GM12878 (cell line): ENCODE measurements around the gene LRP5. TPM values are rescaled to one million over a fixed set of nuclear protein-coding genes. Genes with fewer than 3 reads are reported as not detected.

Experiments
- ATF3 ChIP-seq: IDR thresholded peaks from 2 replicates; pipeline ENCODE4 v1.6.1; 2011; ENCODE audit warnings: low read depth, mild to moderate bottlenecking, low read length, moderate library complexity, borderline replicate concordance; ENCODE audit errors: extremely low read depth
- BRCA1 ChIP-seq: IDR thresholded peaks from 2 replicates; pipeline ENCODE4 v1.6.1; 2011; ENCODE audit warnings: low read depth, low read length, improper control_type of control experiment
- CBX5 ChIP-seq: sonication (generic); IDR thresholded peaks from 2 replicates; pipeline ENCODE4 v1.6.1; 2016; ENCODE audit warnings: low read depth, moderate library complexity, mild to moderate bottlenecking, inconsistent platforms
- CHD2 ChIP-seq: IDR thresholded peaks from 2 replicates; pipeline ENCODE4 v1.6.1; 2011; ENCODE audit warnings: low read depth, low read length, improper control_type of control experiment, borderline replicate concordance
- GATAD2B ChIP-seq: fragments of 450-650 bp; conservative IDR thresholded peaks from 2 replicates; pipeline ENCODE4 v1.6.1; 2017; ENCODE audit warnings: low read depth, mild to moderate bottlenecking, moderate library complexity
- MYC ChIP-seq: IDR thresholded peaks from 2 replicates; pipeline ENCODE4 v1.6.1; 2011; ENCODE audit warnings: mild to moderate bottlenecking, low read length, moderate library complexity, inconsistent platforms; ENCODE audit not compliant: insufficient read depth, insufficient replicate concordance, insufficient read length, severe bottlenecking
- NFYB ChIP-seq: IDR thresholded peaks from 2 replicates; pipeline ENCODE4 v1.6.1; 2011; ENCODE audit warnings: low read depth, mild to moderate bottlenecking, low read length, improper control_type of control experiment, moderate library complexity; ENCODE audit not compliant: insufficient read depth
- POLR2AphosphoS5 ChIP-seq: IDR thresholded peaks from 2 replicates; pipeline ENCODE4 v1.6.1; 2011; ENCODE audit warnings: mild to moderate bottlenecking, low read length, inconsistent platforms
- RUNX3 ChIP-seq: IDR thresholded peaks from 2 replicates; pipeline ENCODE4 v1.6.1; 2012; ENCODE audit warnings: low read length, inconsistent platforms
- SKIL ChIP-seq: fragments of 450-650 bp; IDR thresholded peaks from 2 replicates; pipeline ENCODE4 v1.6.1; 2017; ENCODE audit warnings: mild to moderate bottlenecking, low read depth, inconsistent platforms; ENCODE audit not compliant: poor library complexity, severe bottlenecking
- SUPT20H ChIP-seq: IDR thresholded peaks from 2 replicates; pipeline ENCODE4 v1.6.1; 2011; ENCODE audit warnings: low read depth, mild to moderate bottlenecking, low read length, moderate library complexity, borderline replicate concordance; ENCODE audit not compliant: control insufficient read depth
- TCF3 ChIP-seq: IDR thresholded peaks from 2 replicates; pipeline ENCODE4 v1.6.1; 2012; ENCODE audit warnings: low read depth, mild to moderate bottlenecking, low read length, borderline replicate concordance; ENCODE audit not compliant: insufficient read depth
- USF2 ChIP-seq: IDR thresholded peaks from 2 replicates; pipeline ENCODE4 v1.6.1; 2011; ENCODE audit warnings: low read depth, low read length, improper control_type of control experiment, borderline replicate concordance
- ZBED1 ChIP-seq: IDR thresholded peaks from 2 replicates; pipeline ENCODE4 v1.6.1; 2016; ENCODE audit warnings: borderline replicate concordance
- ZBTB11 ChIP-seq: fragments of 450-650 bp; formaldehyde crosslinking; IDR thresholded peaks from 2 replicates; pipeline ENCODE4 v1.5.0; 2022; ENCODE audit warnings: mild to moderate bottlenecking, missing genetic modification characterization
- ZNF592 ChIP-seq: fragments of 450-650 bp; IDR thresholded peaks from 2 replicates; pipeline ENCODE4 v1.6.1; 2017; ENCODE audit warnings: mild to moderate bottlenecking, moderate library complexity
- ZSCAN29 ChIP-seq: fragments of 450-650 bp; IDR thresholded peaks from 2 replicates; pipeline ENCODE4 v1.6.1; 2017; ENCODE audit warnings: mild to moderate bottlenecking, moderate library complexity
- polyA plus RNA-seq, 11 experiments: library from polyadenylated mRNA; depleted of rRNA in 4 of 11; unstranded in 6 of 11; stranded (reverse) in 5 of 11; fragments of >200 nt; fragmentation: Nextera tagmentation in 4 of 11; fragmentation: Illumina TruSeq in 1 of 11; extraction: Ambion mirVana in 4 of 11; extraction: Trizol in 1 of 11; gene quantifications; 1 replicate in 1 of 11; 2 replicates in 10 of 11; pipeline versions ENCODE4 v1.2.1 to v1.2.3, GENCODE V29; 2011 to 2016; ENCODE audit warnings: inconsistent platforms in 2 of 11, missing spikeins in 2 of 11, low read depth in 1 of 11
- total RNA-seq, 4 experiments: library from RNA; depleted of rRNA in 3 of 4; stranded (reverse); fragments of >200 nt in 3 of 4; fragmentation: Illumina TruSeq in 1 of 4; extraction: Trizol in 1 of 4; gene quantifications; 2 replicates each; pipeline versions ENCODE4 v1.2.1 to v1.2.3, GENCODE V29; 2013 to 2021

LRP5 gene
- total and polyA plus RNA-seq, 10 of the 15 experiments (the other 5 are each of a cell fraction or from before 2014, with no cell fraction given) = 0.37 to 34.0 (median 6.6) TPM

GRCh38 chr11:68282141-68282860, 30.1 kb upstream of the LRP5 start (continued):
- no peak for TF ChIP-seq ZNF592
- TF ChIP-seq CHD2 = 0 out of 2 replicates have a peak, but pooled peaks have one; percentile 50
- no peak for TF ChIP-seq SUPT20H
- TF ChIP-seq ZBED1 = peak; percentile 28; the same call in 1 of the 2 replicates
- no peak for TF ChIP-seq NFYB
- TF ChIP-seq ZSCAN29 = no peak
- TF ChIP-seq ATF3 = no peak
- TF ChIP-seq TCF3 = no peak
- peak; percentile 96 for TF ChIP-seq RUNX3
- TF ChIP-seq ZBTB11 (CRISPR knock-in tag) = no peak
- no peak for TF ChIP-seq USF2
- TF ChIP-seq GATAD2B = 0 out of 2 replicates have a peak, but pooled peaks have one; percentile 20
- no peak for TF ChIP-seq BRCA1
- TF ChIP-seq POLR2AphosphoS5 = no peak
- TF ChIP-seq CBX5 = no peak
- no peak for TF ChIP-seq MYC
- peak; percentile 80 for TF ChIP-seq SKIL
